Esophagus squamous epithelium (tissue), 5 donors: ENCODE data around the gene TUBA3C. TPM values are rescaled to one million over a fixed set of nuclear protein-coding genes. Genes with fewer than 3 reads are reported as not detected.

ENCODE experiments used
- DNase-seq: peaks from one replicate; lab custom pipeline; 2025; lab: John Stamatoyannopoulos, UW
- H3K27ac ChIP-seq, 4 donors: fragments of 200-600 bp; sonication (generic); one replicate each; pipeline ENCODE4 v1.5.1; 2016 to 2019; ENCODE audit warnings: mild to moderate bottlenecking in 1 of 4
- H3K27me3 ChIP-seq, 4 donors: fragments of 200-600 bp; sonication (generic); 1 replicate in 3 of 4; 2 replicates in 1 of 4; pipeline versions ENCODE4 v1.5.1 to v1.6.0; 2017 to 2021; ENCODE audit warnings: antibody characterized with exemption in 1 of 4
- H3K36me3 ChIP-seq, 3 donors: fragments of 200-600 bp; sonication (generic); one replicate each; pipeline ENCODE4 v1.5.1; 2016 to 2019
- H3K4me1 ChIP-seq, 3 donors: fragments of 200-600 bp; sonication (generic); one replicate each; pipeline ENCODE4 v1.5.1; 2017 to 2019
- H3K4me3 ChIP-seq, 4 donors: fragments of 200-600 bp; sonication (generic); 1 replicate in 3 of 4; 2 replicates in 1 of 4; pipeline ENCODE4 v1.5.1; 2016 to 2019; ENCODE audit warnings: mild to moderate bottlenecking in 2 of 4, moderate library complexity in 1 of 4
- H3K9me3 ChIP-seq, 3 donors: fragments of 200-600 bp; sonication (generic); one replicate each; pipeline ENCODE4 v1.5.1; 2016 to 2019
- POLR2A ChIP-seq, 4 donors: fragments of 450-650 bp; IDR thresholded peaks; one replicate each; pipeline ENCODE4 v1.6.1; 2017; ENCODE audit warnings: antibody characterized with exemption in 4 of 4, mild to moderate bottlenecking in 4 of 4, moderate library complexity in 3 of 4
- WGBS, 2 donors: methylation state at CpG; one replicate each; pipeline ENCODE4 v1.1.5; 2018; 5-methylcytosine and 5-hydroxymethylcytosine counted together
- intact Hi-C: fragments of 100-400 bp; cut with DNase I; formaldehyde crosslinking; loops from one replicate; pipeline ENCODE4 v1.15.0; 2022
- small RNA-seq, 4 donors: library from RNA; depleted of rRNA; stranded (forward); fragments of <200 nt; gene quantifications; one replicate each; pipeline ENCODE3, GENCODE V24; 2016
- total RNA-seq, 4 donors: library from RNA; depleted of rRNA; stranded (reverse); fragments of >200 nt; gene quantifications; one replicate each; pipeline ENCODE4 v1.1.0, GENCODE V29; 2016
- TF ChIP-seq, protein P1 (sequence below), 6 experiments: fragments of 450-650 bp in 4 of 6; fragments of 200-600 bp in 2 of 6; sonication (generic) in 2 of 6; IDR thresholded peaks; one replicate each; pipeline ENCODE4 v1.5.1; 2016 to 2019; ENCODE audit warnings: antibody characterized with exemption in 6 of 6, mild to moderate bottlenecking in 4 of 6, moderate library complexity in 4 of 6
- donor health status: DM: yes; HTN: yes; CAD: no.

Gene TUBA3C
- total RNA-seq, 4 donors from 2014 or later = not detected

DNA sequence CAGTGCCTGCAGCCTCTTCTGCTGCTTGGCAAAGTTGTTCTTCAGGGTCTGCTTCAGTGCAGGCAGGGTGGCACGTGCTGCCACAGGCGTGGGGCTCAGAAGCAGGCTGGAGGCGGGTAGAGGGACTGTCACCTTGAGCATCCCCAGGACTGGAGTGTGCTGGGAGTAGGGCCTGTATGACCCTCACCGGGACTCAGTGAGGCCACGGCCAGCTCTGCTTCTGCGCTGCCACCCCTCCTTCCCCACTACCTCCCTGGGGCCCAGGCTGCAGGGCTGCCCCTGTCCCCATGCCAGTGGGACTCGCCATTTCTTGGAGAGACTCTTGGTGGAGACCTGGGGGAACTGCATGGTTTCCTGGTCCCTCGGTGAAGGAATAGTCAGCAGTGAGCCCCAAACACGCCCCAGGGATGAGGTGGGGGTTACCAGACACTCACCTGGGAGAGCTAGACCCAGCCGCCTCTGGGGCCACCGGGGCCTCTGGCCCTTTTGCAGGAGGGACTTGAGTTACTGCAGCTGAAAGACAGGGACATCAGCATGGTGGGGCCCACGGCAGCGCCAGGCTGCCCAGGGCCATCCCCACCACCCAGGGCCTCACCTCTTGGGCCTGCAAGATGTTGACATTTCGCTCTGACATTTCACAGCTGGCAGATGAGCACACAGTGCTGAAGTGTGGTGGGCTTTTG lies 29.9 kb downstream of the TUBA3C start:
- intact Hi-C loops = no loop called here
- no peak for DNase-seq

DNA sequence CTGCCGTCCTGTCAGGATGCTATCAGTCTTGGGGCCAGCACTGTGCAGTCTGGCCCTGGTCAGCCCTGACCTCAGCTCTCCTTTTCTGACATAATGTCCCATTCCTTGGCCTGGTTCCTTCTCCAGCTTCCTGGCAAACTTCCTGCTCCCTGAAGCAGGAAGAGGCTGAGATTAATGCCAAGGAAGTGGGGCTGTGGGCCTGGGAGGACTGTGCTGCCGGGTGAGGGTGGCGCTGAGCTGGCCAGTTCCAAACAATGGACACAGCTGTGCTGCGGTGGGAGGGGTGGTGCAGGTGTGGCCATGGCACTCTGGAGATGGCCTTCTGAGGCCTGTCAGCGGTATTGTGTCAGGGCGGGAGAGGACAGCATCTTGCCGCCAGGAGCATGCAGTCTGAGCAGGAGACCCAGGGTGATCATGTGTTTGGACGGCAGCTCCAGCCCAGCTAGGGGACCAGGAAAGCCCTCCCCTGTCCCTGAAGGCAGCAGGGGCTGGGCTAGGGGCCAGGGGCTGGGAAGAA lies 30.9 kb downstream of the TUBA3C start:
- peaks cover 0 to 52% (median 5%) of the 10 kb centered on the region in 3 donors for H3K9me3 ChIP-seq
- H3K27ac ChIP-seq = no peak overlapping the region
- TF ChIP-seq, protein P1, sequence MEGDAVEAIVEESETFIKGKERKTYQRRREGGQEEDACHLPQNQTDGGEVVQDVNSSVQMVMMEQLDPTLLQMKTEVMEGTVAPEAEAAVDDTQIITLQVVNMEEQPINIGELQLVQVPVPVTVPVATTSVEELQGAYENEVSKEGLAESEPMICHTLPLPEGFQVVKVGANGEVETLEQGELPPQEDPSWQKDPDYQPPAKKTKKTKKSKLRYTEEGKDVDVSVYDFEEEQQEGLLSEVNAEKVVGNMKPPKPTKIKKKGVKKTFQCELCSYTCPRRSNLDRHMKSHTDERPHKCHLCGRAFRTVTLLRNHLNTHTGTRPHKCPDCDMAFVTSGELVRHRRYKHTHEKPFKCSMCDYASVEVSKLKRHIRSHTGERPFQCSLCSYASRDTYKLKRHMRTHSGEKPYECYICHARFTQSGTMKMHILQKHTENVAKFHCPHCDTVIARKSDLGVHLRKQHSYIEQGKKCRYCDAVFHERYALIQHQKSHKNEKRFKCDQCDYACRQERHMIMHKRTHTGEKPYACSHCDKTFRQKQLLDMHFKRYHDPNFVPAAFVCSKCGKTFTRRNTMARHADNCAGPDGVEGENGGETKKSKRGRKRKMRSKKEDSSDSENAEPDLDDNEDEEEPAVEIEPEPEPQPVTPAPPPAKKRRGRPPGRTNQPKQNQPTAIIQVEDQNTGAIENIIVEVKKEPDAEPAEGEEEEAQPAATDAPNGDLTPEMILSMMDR (IDR thresholded peaks at IDR 0.05) = no peak
- TF ChIP-seq POLR2A (IDR thresholded peaks at IDR 0.05) = no peak
- no peaks in the 10 kb centered on the region for H3K4me1 ChIP-seq
- no peak for DNase-seq
- no peaks in the 10 kb centered on the region for H3K27me3 ChIP-seq
- intact Hi-C loops = no loop called here
- H3K36me3 ChIP-seq = no peaks in the 10 kb centered on the region
- H3K4me3 ChIP-seq = no peak overlapping the region
- WGBS, 2 donors = 74 to 93% methylated on average over 2 to 6 of the region's 8 CpGs

More for the DNA sequence above, 29.9 kb downstream of the TUBA3C start:
- H3K9me3 ChIP-seq = peaks cover 0 to 55% (median 5%) of the 10 kb centered on the region in 3 donors
- H3K36me3 ChIP-seq = no peaks in the 10 kb centered on the region
- no peak overlapping the region for H3K27ac ChIP-seq
- no peak overlapping the region for H3K4me3 ChIP-seq
- H3K4me1 ChIP-seq = no peaks in the 10 kb centered on the region
- 50 to 94% methylated on average over 2 to 3 of the region's 14 CpGs for WGBS, 2 donors
- H3K27me3 ChIP-seq = no peaks in the 10 kb centered on the region
- TF ChIP-seq POLR2A (IDR thresholded peaks at IDR 0.05) = no peak
- TF ChIP-seq, protein P1 (IDR thresholded peaks at IDR 0.05) = no peak

DNA sequence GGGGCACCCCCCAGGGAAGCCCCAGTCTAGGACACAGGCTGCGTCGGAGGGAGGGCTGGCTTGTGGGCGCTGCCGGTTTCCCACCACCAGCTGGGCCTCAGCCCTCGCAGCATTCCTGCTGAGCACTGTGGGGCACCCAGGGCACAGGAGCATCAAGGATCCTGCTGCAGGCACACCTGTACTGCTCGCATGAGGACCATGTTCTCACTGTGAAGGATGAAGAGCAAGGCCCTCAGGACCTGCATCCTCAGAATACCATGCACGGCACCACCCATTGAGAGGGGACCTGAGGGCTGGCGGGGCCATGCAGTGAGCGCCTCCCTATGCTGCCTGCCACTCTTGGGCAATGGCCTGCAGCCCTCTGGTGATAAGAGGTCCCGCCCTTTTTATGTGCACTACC lies 31.4 kb downstream of the TUBA3C start:
- DNase-seq = no peak

DNA sequence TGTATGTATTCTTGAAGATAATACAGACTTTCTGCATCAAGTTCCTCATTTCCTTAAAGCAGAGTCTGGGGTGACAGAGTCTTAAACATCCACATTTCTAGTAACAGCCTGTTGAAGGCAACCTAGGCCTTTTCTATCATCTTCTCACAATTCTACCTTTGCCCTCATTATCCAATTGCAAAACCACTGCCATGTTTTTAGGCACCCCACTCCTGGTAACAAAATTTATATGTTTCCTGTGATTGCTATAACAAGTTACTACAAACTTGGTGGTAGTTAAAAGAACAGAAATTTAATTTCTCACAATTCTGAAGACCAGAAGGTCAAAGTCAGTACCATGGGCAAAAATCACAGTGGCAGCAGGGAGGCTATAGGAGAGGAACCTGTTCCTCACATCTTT lies 33.1 kb downstream of the TUBA3C start:
- Histone ChIP-seq H3K4me1 (no peaks in the 10 kb centered on the region), H3K36me3 (no peaks in the 10 kb centered on the region), H3K27me3 (no peaks in the 10 kb centered on the region), H3K27ac (no peak overlapping the region), H3K9me3 (peaks cover 0 to 36% (median 0%) of the 10 kb centered on the region in 3 donors), H3K4me3 (no peak overlapping the region)
- TF ChIP-seq, protein P1 (IDR thresholded peaks at IDR 0.05) = no peak
- no peak for TF ChIP-seq POLR2A (IDR thresholded peaks at IDR 0.05)
- DNase-seq = no peak
- intact Hi-C loops = no loop called here

More for the DNA sequence above, 31.4 kb downstream of the TUBA3C start:
- H3K27ac ChIP-seq = no peak overlapping the region
- peaks cover 0 to 50% (median 2%) of the 10 kb centered on the region in 3 donors for H3K9me3 ChIP-seq
- H3K4me3 ChIP-seq = no peak overlapping the region
- no peaks in the 10 kb centered on the region for H3K4me1 ChIP-seq
- H3K36me3 ChIP-seq = no peaks in the 10 kb centered on the region
- intact Hi-C loops = no loop called here
- 82 to 87% methylated on average over 10 of the region's 10 CpGs for WGBS, 2 donors
- TF ChIP-seq POLR2A (IDR thresholded peaks at IDR 0.05) = no peak
- TF ChIP-seq, protein P1 (IDR thresholded peaks at IDR 0.05) = no peak
- no peaks in the 10 kb centered on the region for H3K27me3 ChIP-seq

Small RNAs within 50 kb of the gene (small RNA-seq; reads per million reads assigned to genes)
- gene AL139327.4 = 0 reads per million in 4 donors
